ENCODE data around the gene TDRD3. TPM values are rescaled to one million over a fixed set of nuclear protein-coding genes. Genes with fewer than 3 reads are reported as not detected.
A peak's percentile ranks its signal among the peaks of the same experiment; 100 is the strongest.

Gene TDRD3
- 13.6 and 21.4 TPM in 2 replicates for total RNA-seq (2022)
- Bru-seq, nascent RNA: percentile 69 among the genes with signal in this experiment
- percentile 61 among the genes with signal in this experiment for BruChase-seq, experiment 1, labeled RNA remaining after a 6-hour chase
- BruChase-seq, experiment 2, labeled RNA remaining after a 2-hour chase: percentile 66 among the genes with signal in this experiment
- long read RNA-seq, partial matches to known transcripts: 10 of 23 reads
- long read RNA-seq, other reads (novel, unspliced or antisense): 11 of 23 reads

- H3K27ac Mint-ChIP-seq (ENCODE audit: low read depth, unreplicated experiment): peak within 1 kb of the TSS; percentile 88
- H3K4me3 Mint-ChIP-seq (ENCODE audit: unreplicated experiment): peak within 1 kb of the TSS; percentile 80
- peak; percentile 51 for TF ChIP-seq CTCF (IDR thresholded peaks at IDR 0.05; ENCODE audit: unreplicated experiment)
- no peaks in the 10 kb centered on the region for H3K36me3 Mint-ChIP-seq (ENCODE audit: insufficient read depth, unreplicated experiment)
- no TSS peak for BruUV-seq (replicated peaks)
- peaks cover 18% of the 10 kb centered on the region for H3K4me1 Mint-ChIP-seq (ENCODE audit: insufficient read depth, unreplicated experiment)
- H3K27me3 Mint-ChIP-seq (ENCODE audit: insufficient read depth, unreplicated experiment): no peaks in the 10 kb centered on the region
- intact Hi-C loops (cut with micrococcal nuclease): loop anchor here (1.0 to 10.0 kb wide), 2 partner anchors 34 to 232 kb away; partner anchors contain the start of gene DIAPH3
- H3K9me3 Mint-ChIP-seq (ENCODE audit: unreplicated experiment): no peaks in the 10 kb centered on the region
- DNase-seq (ENCODE audit: unreplicated experiment): peak; percentile 87
- ChIA-PET CTCF (interaction anchor here (0.6 to 1.9 kb wide), 11 partner anchors 9 to 1070 kb away, joined by 3 to 5 read pairs (median 4); no protein-coding TSS in a partner anchor), POLR2A (interaction anchor here (0.7 to 2.9 kb wide), 15 partner anchors 9 to 383 kb away, joined by 3 to 15 read pairs (median 4); no protein-coding TSS in a partner anchor)
Observed at GRCh38 chr13:60396783-60397703, at the start of gene TDRD3. TDRD3 (plus strand) TSS chr13:60397220; CDS start chr13:60397365, 145 bp downstream.

DNA sequence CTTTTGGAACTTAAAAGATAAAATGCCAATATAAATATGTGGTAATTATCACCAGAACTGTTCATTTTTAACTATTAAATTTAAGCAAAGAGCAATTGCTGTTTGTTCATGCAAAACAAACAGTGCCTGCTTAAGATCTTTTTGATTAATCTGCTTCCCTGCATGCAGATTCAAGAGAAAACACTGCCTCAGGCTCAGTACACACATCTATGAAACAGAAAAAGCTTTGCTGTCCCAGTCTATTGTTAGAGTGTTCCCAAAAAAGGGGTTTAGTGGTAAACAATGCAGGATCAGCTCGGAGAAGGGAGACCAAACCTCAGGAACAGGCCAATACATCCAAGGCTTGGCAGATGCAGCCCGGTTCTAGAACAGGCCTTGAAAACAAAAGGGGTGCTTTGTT, 49.3 kb upstream of the TDRD3 start:
- Mint-ChIP-seq H3K27ac (ENCODE audit: low read depth, unreplicated experiment) (no peak overlapping the region), H3K9me3 (ENCODE audit: unreplicated experiment) (peaks cover 5% of the 10 kb centered on the region), H3K4me3 (ENCODE audit: unreplicated experiment) (no peak overlapping the region), H3K27me3 (ENCODE audit: insufficient read depth, unreplicated experiment) (peaks cover 41% of the 10 kb centered on the region), H3K4me1 (ENCODE audit: insufficient read depth, unreplicated experiment) (peaks cover 20% of the 10 kb centered on the region), H3K36me3 (ENCODE audit: insufficient read depth, unreplicated experiment) (no peaks in the 10 kb centered on the region)
- no TSS peak for BruUV-seq (replicated peaks)
- CTCF ChIA-PET: interaction anchor here (0.7 to 1.5 kb wide), 2 partner anchors 81 to 668 kb away, joined by 3 read pairs; no protein-coding TSS in a partner anchor
- intact Hi-C loops (cut with micrococcal nuclease): no loop called here
- TF ChIP-seq CTCF (IDR thresholded peaks at IDR 0.05; ENCODE audit: unreplicated experiment): no peak
- DNase-seq (ENCODE audit: unreplicated experiment): no peak
- POLR2A ChIA-PET: no interaction called here

DNA sequence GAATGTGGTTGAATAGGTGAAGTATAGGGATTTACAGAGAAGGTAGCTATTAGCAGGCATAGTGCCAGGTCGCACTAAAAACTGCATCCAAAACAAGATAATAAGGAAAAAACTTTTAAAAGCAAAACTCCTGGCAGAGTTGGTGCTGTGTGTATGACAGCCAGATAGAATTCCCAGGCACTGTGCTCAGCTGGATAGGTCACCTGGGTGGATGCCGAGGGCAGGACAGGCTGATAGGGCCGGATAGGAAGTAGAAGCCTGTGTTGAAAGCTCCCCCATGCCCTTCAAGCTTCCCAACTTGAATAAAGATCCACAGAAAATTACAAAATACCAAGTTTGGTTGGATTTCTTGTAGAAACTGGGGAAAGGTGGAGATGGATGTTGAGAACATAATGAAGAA, 48.9 kb upstream of the TDRD3 start:
- Mint-ChIP-seq H3K27ac (ENCODE audit: low read depth, unreplicated experiment) (no peak overlapping the region), H3K27me3 (ENCODE audit: insufficient read depth, unreplicated experiment) (peaks cover 41% of the 10 kb centered on the region), H3K9me3 (ENCODE audit: unreplicated experiment) (peaks cover 7% of the 10 kb centered on the region), H3K36me3 (ENCODE audit: insufficient read depth, unreplicated experiment) (no peaks in the 10 kb centered on the region), H3K4me3 (ENCODE audit: unreplicated experiment) (no peak overlapping the region), H3K4me1 (ENCODE audit: insufficient read depth, unreplicated experiment) (peaks cover 20% of the 10 kb centered on the region)
- ChIA-PET CTCF (interaction anchor here (0.7 to 1.5 kb wide), 2 partner anchors 81 to 668 kb away, joined by 3 read pairs; no protein-coding TSS in a partner anchor), POLR2A (no interaction called here)
- no peak for DNase-seq (ENCODE audit: unreplicated experiment)
- no peak for TF ChIP-seq CTCF (IDR thresholded peaks at IDR 0.05; ENCODE audit: unreplicated experiment)
- intact Hi-C loops (cut with micrococcal nuclease): no loop called here
- no TSS peak for BruUV-seq (replicated peaks)

DNA sequence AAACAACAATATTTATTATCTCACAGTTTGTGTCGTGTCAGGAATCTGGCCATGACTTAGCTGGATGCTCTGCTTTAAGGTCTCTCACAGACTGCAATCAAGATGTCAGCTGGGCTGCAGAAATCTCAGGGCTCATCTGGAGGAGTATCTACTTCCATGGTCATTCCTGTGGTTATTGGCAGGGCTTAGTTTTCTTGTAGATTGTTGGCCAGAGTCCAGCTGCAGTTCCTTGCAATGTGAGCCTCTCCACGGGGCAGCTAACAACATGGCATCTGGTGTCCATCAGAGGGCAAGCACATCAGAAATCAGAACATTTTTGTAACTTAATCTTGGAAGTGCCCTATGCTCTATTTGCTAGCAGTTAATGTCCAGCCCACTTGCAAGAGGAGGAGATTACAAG, 45.7 kb upstream of the TDRD3 start:
- ChIA-PET POLR2A (interaction anchor here (1.0 kb wide), 1 partner anchor 44 kb away, joined by 4 read pairs; no protein-coding TSS in a partner anchor), CTCF (interaction anchor here (0.6 to 1.8 kb wide), 2 partner anchors 22 to 446 kb away, joined by 3 to 11 read pairs; no protein-coding TSS in a partner anchor)
- no TSS peak for BruUV-seq (replicated peaks)
- Mint-ChIP-seq H3K4me1 (ENCODE audit: insufficient read depth, unreplicated experiment) (peaks cover 13% of the 10 kb centered on the region), H3K27ac (ENCODE audit: low read depth, unreplicated experiment) (no peak overlapping the region), H3K9me3 (ENCODE audit: unreplicated experiment) (peaks cover 7% of the 10 kb centered on the region), H3K4me3 (ENCODE audit: unreplicated experiment) (no peak overlapping the region), H3K27me3 (ENCODE audit: insufficient read depth, unreplicated experiment) (peaks cover 25% of the 10 kb centered on the region), H3K36me3 (ENCODE audit: insufficient read depth, unreplicated experiment) (no peaks in the 10 kb centered on the region)
- no peak for TF ChIP-seq CTCF (IDR thresholded peaks at IDR 0.05; ENCODE audit: unreplicated experiment)
- DNase-seq (ENCODE audit: unreplicated experiment): peak; percentile 80
- intact Hi-C loops (cut with micrococcal nuclease): no loop called here
